ENCODE measurements around the gene RIPOR1.
A peak's percentile ranks its signal among the peaks of the same experiment; 100 is the strongest.
"Not testable (repeated sequence)": the region's sequence is repeated elsewhere in the genome, so short reads cannot be mapped to it uniquely, and the experiment has no call there.

RIPOR1 gene

GRCh38 chr16:67525176-67525860, 3.3 kb upstream of the RIPOR1 start:
- no peaks in the 10 kb centered on the region for H3K9me3 Mint-ChIP-seq
- H3K27ac Mint-ChIP-seq = peak overlapping the region; percentile 53
- H3K4me3 Mint-ChIP-seq = no peak overlapping the region
- DNase-seq = no peak
- peaks cover 36 to 51% of the 10 kb centered on the region in 2 donors for H3K36me3 Mint-ChIP-seq
- ATAC-seq (replicated peaks) = no peak
- peaks cover 46 to 73% of the 10 kb centered on the region in 2 donors for H3K4me1 Mint-ChIP-seq
- no peaks in the 10 kb centered on the region for H3K27me3 Mint-ChIP-seq

DNA sequence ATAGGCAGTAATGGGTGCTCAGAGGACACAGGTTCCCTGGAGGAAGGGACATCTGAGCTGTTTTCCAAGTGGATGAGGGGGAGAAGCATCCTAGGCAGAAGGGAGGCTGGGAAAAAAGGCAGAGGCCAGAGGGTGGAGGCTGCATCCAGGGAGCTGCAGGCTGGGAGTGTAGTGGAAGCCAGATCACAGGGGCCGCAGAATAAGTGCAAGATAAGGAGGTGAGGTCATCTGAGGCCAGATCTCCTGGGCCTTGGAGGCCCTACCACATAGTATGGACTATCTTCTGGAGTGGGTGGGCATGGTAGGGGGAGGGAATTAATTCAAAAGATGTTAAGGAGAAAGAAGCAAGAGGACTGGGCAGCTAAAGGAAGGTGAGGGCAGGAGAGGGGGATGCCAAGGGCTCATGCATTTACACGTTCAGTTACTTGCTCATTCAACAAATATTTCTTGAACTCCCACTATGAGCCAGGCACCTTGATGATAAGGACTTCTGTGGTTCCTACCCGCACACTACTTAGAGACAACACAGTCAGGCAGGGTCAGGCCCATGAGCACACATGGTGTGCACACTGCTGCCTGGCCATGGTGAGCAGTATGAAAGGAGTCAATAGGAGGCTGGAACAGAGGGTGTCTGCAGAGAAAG, 2.4 kb upstream of the RIPOR1 start:
- no peak overlapping the region for H3K4me3 Mint-ChIP-seq
- H3K4me1 Mint-ChIP-seq = peaks cover 45 to 73% of the 10 kb centered on the region in 2 donors
- no peak for DNase-seq
- peak overlapping the region; percentile 26 for H3K27ac Mint-ChIP-seq
- ATAC-seq (replicated peaks) = no peak
- H3K27me3 Mint-ChIP-seq = no peaks in the 10 kb centered on the region
- H3K36me3 Mint-ChIP-seq = peaks cover 29 to 45% of the 10 kb centered on the region in 2 donors
- no peaks in the 10 kb centered on the region for H3K9me3 Mint-ChIP-seq

GRCh38 chr16:67528870-67529581, 397 bp downstream of the RIPOR1 start:
- Mint-ChIP-seq H3K36me3 (peaks cover 25 to 44% of the 10 kb centered on the region in 2 donors), H3K4me3 (peak overlapping the region; percentile 88 to 95), H3K9me3 (no peaks in the 10 kb centered on the region), H3K27ac (peak overlapping the region; percentile 96), H3K27me3 (no peaks in the 10 kb centered on the region), H3K4me1 (peaks cover 51 to 79% of the 10 kb centered on the region in 2 donors)
- peak; percentile 33 to 35 for ATAC-seq (replicated peaks)
- DNase-seq = no peak

DNA sequence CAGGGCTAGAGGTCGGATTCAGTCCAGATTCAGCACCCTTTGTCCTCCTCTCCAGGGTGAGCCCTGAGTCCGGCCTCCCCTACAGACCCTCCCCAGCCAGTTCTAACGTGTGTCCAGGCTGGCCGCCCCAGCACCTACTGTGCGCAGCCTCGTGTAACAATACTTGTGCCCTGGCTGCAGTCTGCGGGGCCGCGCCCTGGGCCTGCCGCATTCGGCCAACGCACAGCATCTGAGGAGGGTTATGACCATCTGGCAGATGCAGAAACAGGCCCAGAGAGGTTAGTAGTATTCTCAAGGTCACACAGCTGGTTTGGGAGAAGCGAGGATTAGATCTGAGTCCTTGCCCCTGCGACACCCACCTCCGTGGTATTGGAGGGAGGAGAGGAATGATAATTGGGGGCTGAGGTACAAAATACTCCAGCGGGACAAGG, 968 bp downstream of the RIPOR1 start:
- Mint-ChIP-seq H3K9me3 (no peaks in the 10 kb centered on the region), H3K4me3 (peak overlapping the region; percentile 88 to 95), H3K27me3 (no peaks in the 10 kb centered on the region), H3K27ac (peak overlapping the region; percentile 96), H3K4me1 (peaks cover 50 to 77% of the 10 kb centered on the region in 2 donors), H3K36me3 (peaks cover 21 to 39% of the 10 kb centered on the region in 2 donors)
- ATAC-seq (replicated peaks) = peak; percentile 24 to 25
- no peak for DNase-seq

DNA sequence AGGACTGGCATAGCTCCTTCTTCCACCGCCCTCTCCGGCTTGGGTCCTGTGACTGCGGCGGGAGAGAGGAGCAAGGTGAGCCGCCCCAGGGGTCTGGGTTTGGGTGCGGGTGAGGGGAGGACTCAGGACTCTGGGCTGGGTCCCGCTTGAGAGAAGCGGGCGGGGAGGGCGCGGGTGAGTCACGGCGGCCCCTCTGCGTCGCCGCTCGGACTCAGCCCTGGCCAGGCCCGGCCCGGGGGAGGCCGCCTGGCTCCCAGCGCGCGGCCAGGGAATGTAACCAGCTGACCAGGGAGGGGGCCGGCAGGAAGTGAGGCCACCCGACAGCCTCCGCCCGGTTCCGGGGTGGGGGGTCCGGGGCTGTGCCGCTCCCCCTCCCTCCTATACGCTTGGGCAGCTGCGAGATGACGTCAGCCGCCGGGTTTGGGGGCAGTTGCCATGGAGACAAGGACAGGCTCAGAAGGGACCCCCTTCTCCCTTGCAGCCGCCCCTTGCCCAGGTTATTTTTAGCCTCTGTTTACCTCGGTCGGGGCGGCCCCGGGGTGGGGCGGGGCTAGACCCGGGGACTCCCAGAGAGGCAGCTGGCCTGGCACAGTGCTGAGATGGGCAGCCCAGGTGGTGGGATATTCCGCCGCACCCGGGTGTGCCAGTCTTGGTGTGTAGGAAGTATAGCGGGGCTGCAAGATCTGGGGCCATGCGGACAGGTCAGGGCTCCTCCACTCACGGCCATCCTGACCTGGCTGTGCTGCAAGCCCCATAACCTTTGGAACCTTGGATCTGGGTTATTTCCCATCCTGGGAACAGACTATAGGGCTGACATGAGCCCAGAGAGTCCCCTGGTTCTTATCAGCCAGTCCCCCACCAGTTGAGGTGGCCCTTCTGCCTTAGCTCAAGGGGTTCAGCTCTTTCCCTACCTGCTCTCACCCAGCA, 1.6 kb downstream of the RIPOR1 start:
- H3K36me3 Mint-ChIP-seq = peaks cover 16 to 34% of the 10 kb centered on the region in 2 donors
- H3K4me3 Mint-ChIP-seq = peak overlapping the region; percentile 88 to 95
- no peaks in the 10 kb centered on the region for H3K9me3 Mint-ChIP-seq
- ATAC-seq (replicated peaks) (peak; percentile 62 to 64), DNase-seq (peak; percentile 69)
- no peaks in the 10 kb centered on the region for H3K27me3 Mint-ChIP-seq
- peaks cover 48 to 77% of the 10 kb centered on the region in 2 donors for H3K4me1 Mint-ChIP-seq
- peak overlapping the region; percentile 96 for H3K27ac Mint-ChIP-seq

- no peaks in the 10 kb centered on the region for H3K9me3 Mint-ChIP-seq
- DNase-seq (no peak), ATAC-seq (replicated peaks) (peak; percentile 10 to 15)
- H3K27me3 Mint-ChIP-seq = no peaks in the 10 kb centered on the region
- H3K4me1 Mint-ChIP-seq = peaks cover 52 to 79% of the 10 kb centered on the region in 2 donors
- peak overlapping the region; percentile 86 to 88 for H3K4me3 Mint-ChIP-seq
- H3K27ac Mint-ChIP-seq = peak overlapping the region; percentile 92
- H3K36me3 Mint-ChIP-seq = peaks cover 12 to 27% of the 10 kb centered on the region in 2 donors
Observed at GRCh38 chr16:67531247-67531646, 2.6 kb downstream of the RIPOR1 start.

DNA sequence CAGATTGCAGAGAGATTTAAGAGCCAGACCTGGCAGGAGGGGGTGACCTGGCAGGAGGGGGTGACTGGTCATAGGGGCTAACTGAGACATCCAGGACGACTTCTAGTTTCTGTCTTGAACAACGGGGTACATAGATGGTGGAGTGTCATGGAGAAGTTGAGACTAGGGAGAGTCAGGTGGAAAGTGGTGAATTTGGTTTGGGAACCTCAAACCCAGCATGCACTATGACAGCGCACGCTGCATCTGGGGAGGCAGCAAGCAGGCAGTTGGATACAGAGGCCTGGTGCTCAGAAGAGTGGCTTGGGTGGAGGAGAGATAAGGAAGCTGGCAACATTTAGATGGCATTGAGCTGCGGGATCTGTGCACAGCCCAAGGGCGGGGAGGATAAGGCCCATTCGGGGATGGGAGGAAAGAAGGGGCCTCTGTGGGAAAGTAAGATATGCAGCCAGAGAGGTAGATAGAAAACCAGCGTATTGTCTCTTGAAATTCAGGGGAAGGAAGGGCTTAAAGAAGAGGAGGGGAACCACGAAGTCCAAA, 4.5 kb downstream of the RIPOR1 start:
- Mint-ChIP-seq H3K27me3 (no peaks in the 10 kb centered on the region), H3K4me3 (peak overlapping the region; percentile 2 to 34), H3K27ac (peak overlapping the region; percentile 83), H3K9me3 (no peaks in the 10 kb centered on the region), H3K4me1 (peaks cover 55 to 75% of the 10 kb centered on the region in 2 donors), H3K36me3 (peaks cover 8 to 28% of the 10 kb centered on the region in 2 donors)
- no peak for DNase-seq
- no peak for ATAC-seq (replicated peaks)

DNA sequence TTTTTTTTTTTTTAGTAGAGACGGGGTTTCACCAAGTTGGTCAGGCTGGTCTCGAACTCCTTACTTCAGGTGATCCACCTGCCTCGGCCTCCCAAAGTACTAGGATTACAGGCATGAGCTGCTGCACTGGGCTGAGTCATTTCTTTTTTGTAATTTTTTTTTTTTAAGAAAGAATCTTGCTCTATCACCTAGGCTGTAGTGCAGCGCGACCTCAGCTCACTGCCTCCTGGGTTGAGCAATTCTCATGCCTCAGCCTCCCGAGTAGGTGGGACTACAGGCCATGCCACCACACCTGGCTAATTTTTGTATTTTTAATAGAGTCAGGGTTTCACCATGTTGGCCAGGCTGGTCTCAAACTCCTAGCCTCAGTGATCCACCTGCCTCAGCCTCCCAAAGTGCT, 5.4 kb downstream of the RIPOR1 start:
- H3K27ac Mint-ChIP-seq = peak overlapping the region; percentile 68
- not testable (repeated sequence) for ATAC-seq (replicated peaks); H3K27me3 Mint-ChIP-seq; DNase-seq; H3K4me3 Mint-ChIP-seq; H3K9me3 Mint-ChIP-seq
- H3K4me1 Mint-ChIP-seq = peaks cover 58 to 83% of the 10 kb centered on the region in 2 donors
- H3K36me3 Mint-ChIP-seq = peaks cover 8 to 31% of the 10 kb centered on the region in 2 donors

DNA sequence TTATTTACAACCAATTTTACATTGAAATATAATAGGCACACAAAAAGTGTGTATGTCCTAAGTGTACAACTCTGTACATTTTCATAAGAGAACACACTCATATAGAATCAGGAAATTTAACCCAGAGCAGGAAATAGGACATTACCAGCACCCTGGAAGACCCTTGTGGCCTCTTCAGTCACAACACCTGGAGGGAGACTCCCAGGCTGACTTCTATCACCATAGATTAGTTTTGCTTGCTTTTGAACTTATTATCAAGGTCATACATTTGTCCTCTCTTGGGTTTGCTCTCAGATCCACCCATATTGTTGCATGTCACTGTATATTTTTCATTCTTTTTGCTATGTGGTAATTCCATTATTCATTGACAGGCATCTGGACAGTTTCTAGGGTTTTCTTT, 5.8 kb downstream of the RIPOR1 start:
- no peak overlapping the region for H3K4me3 Mint-ChIP-seq
- H3K4me1 Mint-ChIP-seq = peaks cover 62 to 85% of the 10 kb centered on the region in 2 donors
- no peaks in the 10 kb centered on the region for H3K9me3 Mint-ChIP-seq
- no peaks in the 10 kb centered on the region for H3K27me3 Mint-ChIP-seq
- H3K36me3 Mint-ChIP-seq = peaks cover 11 to 35% of the 10 kb centered on the region in 2 donors
- peak overlapping the region; percentile 68 for H3K27ac Mint-ChIP-seq
- ATAC-seq (replicated peaks) (no peak), DNase-seq (no peak)

GRCh38 chr16:67535201-67535600, 6.6 kb downstream of the RIPOR1 start:
- Mint-ChIP-seq H3K9me3 (no peaks in the 10 kb centered on the region), H3K27me3 (no peaks in the 10 kb centered on the region), H3K4me1 (peaks cover 61 to 86% of the 10 kb centered on the region in 2 donors), H3K4me3 (peak overlapping the region; percentile 41 to 89), H3K36me3 (peaks cover 13 to 38% of the 10 kb centered on the region in 2 donors), H3K27ac (peak overlapping the region; percentile 94)
- DNase-seq (no peak), ATAC-seq (replicated peaks) (no peak)

GRCh38 chr16:67537270-67537635, 8.6 kb downstream of the RIPOR1 start:
- H3K36me3 Mint-ChIP-seq = peaks cover 22 to 54% of the 10 kb centered on the region in 2 donors
- H3K9me3 Mint-ChIP-seq = no peaks in the 10 kb centered on the region
- ATAC-seq (replicated peaks) = peak; percentile 36 to 38
- peak overlapping the region; percentile 82 to 89 for H3K4me3 Mint-ChIP-seq
- peak overlapping the region; percentile 94 for H3K27ac Mint-ChIP-seq
- no peak for DNase-seq
- H3K4me1 Mint-ChIP-seq = peaks cover 66 to 88% of the 10 kb centered on the region in 2 donors
- H3K27me3 Mint-ChIP-seq = no peaks in the 10 kb centered on the region

- Mint-ChIP-seq H3K4me3 (peak overlapping the region; percentile 82 to 89), H3K9me3 (no peaks in the 10 kb centered on the region), H3K4me1 (peaks cover 66 to 88% of the 10 kb centered on the region in 2 donors), H3K27ac (peak overlapping the region; percentile 94), H3K27me3 (no peaks in the 10 kb centered on the region), H3K36me3 (peaks cover 26 to 56% of the 10 kb centered on the region in 2 donors)
- peak; percentile 38 for DNase-seq
- peak; percentile 30 to 35 for ATAC-seq (replicated peaks)
Observed at GRCh38 chr16:67537636-67538591, 9.3 kb downstream of the RIPOR1 start.

All from stimulated activated naive B cell treated with anti-CD40 and anti-IgM and Interleukin-4, amounts not matched to agents 10 μg/mL and 1 μg/mL and 100 μg/mL, for 72 hours (primary cell).